GM19455 (cell line): Measurements from ENCODE around the gene MYLK.
A peak's percentile ranks its signal among the peaks of the same experiment; 100 is the strongest.

ENCODE experiments used
- ATAC-seq: cut with Tn5 transposase; IDR thresholded peaks from one replicate; pipeline ENCODE4 v1.9.1; 2021; ENCODE audit not compliant: unreplicated experiment

Gene MYLK

GRCh38 chr3:123652342-123652984 is 231.7 kb downstream of the MYLK start:
- ATAC-seq, result no peak

- ATAC-seq, result no peak
Measured at GRCh38 chr3:123651449-123652341, 232.4 kb downstream of the MYLK start.

- no peak for ATAC-seq
Measured at GRCh38 chr3:123650101-123650500, 234.0 kb downstream of the MYLK start.

GRCh38 chr3:123648696-123649405 is 235.3 kb downstream of the MYLK start:
- ATAC-seq, result no peak

- ATAC-seq, result no peak
Measured at GRCh38 chr3:123644358-123644757, 239.8 kb downstream of the MYLK start.

GRCh38 chr3:123642957-123643330 is 241.2 kb downstream of the MYLK start:
- ATAC-seq, result no peak

- ATAC-seq, result peak; percentile 68
Measured at GRCh38 chr3:123642182-123642956, 241.8 kb downstream of the MYLK start.

GRCh38 chr3:123641505-123641904 is 242.6 kb downstream of the MYLK start:
- no peak for ATAC-seq

GRCh38 chr3:123640740-123641462 is 243.2 kb downstream of the MYLK start:
- no peak for ATAC-seq

- ATAC-seq, result no peak
Measured at GRCh38 chr3:123640311-123640710, 243.8 kb downstream of the MYLK start.

- ATAC-seq, result no peak
Measured at GRCh38 chr3:123638936-123639689, 245.0 kb downstream of the MYLK start.

- ATAC-seq, result no peak
Measured at GRCh38 chr3:123637841-123638240, 246.3 kb downstream of the MYLK start.

- ATAC-seq, result no peak
Measured at GRCh38 chr3:123637131-123637530, 247.0 kb downstream of the MYLK start.

- no peak for ATAC-seq
Measured at GRCh38 chr3:123636431-123636841, 247.7 kb downstream of the MYLK start.

GRCh38 chr3:123635717-123636116 is 248.4 kb downstream of the MYLK start:
- no peak for ATAC-seq

GRCh38 chr3:123635217-123635616 is 248.9 kb downstream of the MYLK start:
- no peak for ATAC-seq

GRCh38 chr3:123634149-123635051 is 249.7 kb downstream of the MYLK start:
- no peak for ATAC-seq

GRCh38 chr3:123633530-123633929 is 250.6 kb downstream of the MYLK start:
- ATAC-seq, result no peak
